MG63 (cell line): Measurements from ENCODE around the gene TRIM10. TPM values are rescaled to one million over a fixed set of nuclear protein-coding genes. Genes with fewer than 3 reads are reported as not detected.

Experiments used
- DNase-seq: peaks from one replicate; pipeline ENCODE4 v3.0.0-alpha.2; 2020
- H3K27me3 ChIP-seq: fragments of 250-450 bp; sonication (Bioruptor Pico); 2 replicates; pipeline ENCODE4 v1.5.1; 2020; ENCODE audit warnings: mild to moderate bottlenecking, moderate library complexity
- H3K36me3 ChIP-seq: fragments of 250-450 bp; sonication (Bioruptor Pico); 2 replicates; pipeline ENCODE4 v1.5.1; 2020; ENCODE audit warnings: mild to moderate bottlenecking, moderate library complexity
- H3K4me3 ChIP-seq: fragments of 250-450 bp; sonication (Bioruptor Pico); 2 replicates; pipeline ENCODE4 v1.5.1; 2020; ENCODE audit warnings: mild to moderate bottlenecking, moderate library complexity
- H3K9me3 ChIP-seq: fragments of 250-450 bp; sonication (Bioruptor Pico); 2 replicates; pipeline ENCODE4 v1.5.1; 2020; ENCODE audit warnings: mild to moderate bottlenecking, moderate library complexity
- total RNA-seq: library from RNA; depleted of rRNA; stranded (reverse); fragments of >200 nt; shearing (Covaris generic); gene quantifications from 2 replicates; pipeline ENCODE4 v1.2.3, GENCODE V29; 2014; ENCODE audit warnings: low replicate concordance; rRNA removed

TRIM10 gene
- not detected in 2 replicates for total RNA-seq

- no peaks in the 10 kb centered on the region for H3K27me3 ChIP-seq
- no peak for DNase-seq
- H3K9me3 ChIP-seq = no peaks in the 10 kb centered on the region
- H3K36me3 ChIP-seq = no peaks in the 10 kb centered on the region
- no peak within 1 kb of the TSS for H3K4me3 ChIP-seq
Measured at GRCh38 chr6:30160785-30161531, at the start of gene TRIM10. TSS of gene TRIM10 (minus strand) at chr6:30161211. CDS start at chr6:30160858, 353 bp downstream.

GRCh38 chr6:30207619-30208295 is 46.7 kb upstream of the TRIM10 start:
- H3K27me3 ChIP-seq = no peaks in the 10 kb centered on the region
- peak; percentile 56 for DNase-seq
- no peaks in the 10 kb centered on the region for H3K9me3 ChIP-seq
- no peak overlapping the region for H3K4me3 ChIP-seq
- H3K36me3 ChIP-seq = peaks cover 2% of the 10 kb centered on the region

- no peaks in the 10 kb centered on the region for H3K27me3 ChIP-seq
- peaks cover 4% of the 10 kb centered on the region for H3K36me3 ChIP-seq
- peak; percentile 69 for DNase-seq
- no peak overlapping the region for H3K4me3 ChIP-seq
- no peaks in the 10 kb centered on the region for H3K9me3 ChIP-seq
Measured at GRCh38 chr6:30206799-30207618, 46.0 kb upstream of the TRIM10 start.

GRCh38 chr6:30206152-30206551 is 45.1 kb upstream of the TRIM10 start:
- no peaks in the 10 kb centered on the region for H3K9me3 ChIP-seq
- H3K36me3 ChIP-seq = peaks cover 4% of the 10 kb centered on the region
- H3K4me3 ChIP-seq = no peak overlapping the region
- H3K27me3 ChIP-seq = no peaks in the 10 kb centered on the region
- peak; percentile 32 for DNase-seq

- Histone ChIP-seq H3K27me3 (no peaks in the 10 kb centered on the region), H3K36me3 (peaks cover 2% of the 10 kb centered on the region; the same call in 1 of the 2 replicates), H3K4me3 (no peak overlapping the region), H3K9me3 (no peaks in the 10 kb centered on the region)
- no peak for DNase-seq
Measured at GRCh38 chr6:30204116-30204515, 43.1 kb upstream of the TRIM10 start.

- H3K36me3 ChIP-seq = peaks cover 5% of the 10 kb centered on the region
Measured at GRCh38 chr6:30202366-30202765, 41.4 kb upstream of the TRIM10 start.

GRCh38 chr6:30200551-30201281 is 39.7 kb upstream of the TRIM10 start:
- peaks cover 5% of the 10 kb centered on the region for H3K36me3 ChIP-seq
- DNase-seq = no peak

More at GRCh38 chr6:30202366-30202765, 41.4 kb upstream of the TRIM10 start:
- DNase-seq = no peak
- Histone ChIP-seq H3K4me3 (no peak overlapping the region), H3K27me3 (no peaks in the 10 kb centered on the region), H3K9me3 (no peaks in the 10 kb centered on the region)

GRCh38 chr6:30198166-30199084 is 37.4 kb upstream of the TRIM10 start:
- DNase-seq = no peak
- Histone ChIP-seq H3K27me3 (no peaks in the 10 kb centered on the region), H3K9me3 (no peaks in the 10 kb centered on the region), H3K4me3 (no peak overlapping the region), H3K36me3 (peaks cover 5% of the 10 kb centered on the region)

More at GRCh38 chr6:30200551-30201281, 39.7 kb upstream of the TRIM10 start:
- H3K4me3 ChIP-seq = no peak overlapping the region
- H3K27me3 ChIP-seq = no peaks in the 10 kb centered on the region
- no peaks in the 10 kb centered on the region for H3K9me3 ChIP-seq

- peaks cover 3% of the 10 kb centered on the region for H3K36me3 ChIP-seq
- no peak overlapping the region for H3K4me3 ChIP-seq
- H3K27me3 ChIP-seq = no peaks in the 10 kb centered on the region
- no peak for DNase-seq
- no peaks in the 10 kb centered on the region for H3K9me3 ChIP-seq
Measured at GRCh38 chr6:30196376-30196775, 35.4 kb upstream of the TRIM10 start.

GRCh38 chr6:30195951-30196350 is 34.9 kb upstream of the TRIM10 start:
- Histone ChIP-seq H3K9me3 (no peaks in the 10 kb centered on the region), H3K27me3 (no peaks in the 10 kb centered on the region)
- no peak for DNase-seq

GRCh38 chr6:30194797-30195690 is 34.0 kb upstream of the TRIM10 start:
- Histone ChIP-seq H3K27me3 (no peaks in the 10 kb centered on the region), H3K9me3 (no peaks in the 10 kb centered on the region), H3K36me3 (peaks cover 3% of the 10 kb centered on the region), H3K4me3 (no peak overlapping the region)
- no peak for DNase-seq

More at GRCh38 chr6:30195951-30196350, 34.9 kb upstream of the TRIM10 start:
- H3K4me3 ChIP-seq = no peak overlapping the region
- peaks cover 3% of the 10 kb centered on the region for H3K36me3 ChIP-seq

- Histone ChIP-seq H3K27me3 (no peaks in the 10 kb centered on the region), H3K9me3 (no peaks in the 10 kb centered on the region), H3K4me3 (no peak overlapping the region), H3K36me3 (peaks cover 4% of the 10 kb centered on the region)
- no peak for DNase-seq
Measured at GRCh38 chr6:30192076-30192475, 31.1 kb upstream of the TRIM10 start.

GRCh38 chr6:30188541-30188940 is 27.5 kb upstream of the TRIM10 start:
- Histone ChIP-seq H3K9me3 (no peaks in the 10 kb centered on the region), H3K36me3 (peaks cover 6% of the 10 kb centered on the region), H3K4me3 (no peak overlapping the region), H3K27me3 (no peaks in the 10 kb centered on the region)
- DNase-seq = no peak

- no peak for DNase-seq
- no peaks in the 10 kb centered on the region for H3K9me3 ChIP-seq
- H3K4me3 ChIP-seq = no peak overlapping the region
- no peaks in the 10 kb centered on the region for H3K27me3 ChIP-seq
- H3K36me3 ChIP-seq = peaks cover 6% of the 10 kb centered on the region
Measured at GRCh38 chr6:30185846-30186484, 25.0 kb upstream of the TRIM10 start.
